Upper lobe of right lung (tissue), 1 donor: ENCODE measurements around the gene DLG2. TPM values are rescaled to one million over a fixed set of nuclear protein-coding genes. Genes with fewer than 3 reads are reported as not detected.

Experiments used
- ATAC-seq: fragments of 200-7000 bp; cut with Tn5 transposase; one replicate; pipeline ENCODE4 v1.9.1; 2020; ENCODE audit warnings: mild to moderate bottlenecking, moderate library complexity
- DNase-seq: peaks from one replicate; pipeline ENCODE4 v3.0.0-alpha.2; 2020
- H3K27ac ChIP-seq: fragments of 200-600 bp; one replicate; pipeline ENCODE4 v1.8.0; 2022
- H3K27me3 ChIP-seq: fragments of 200-600 bp; one replicate; pipeline ENCODE4 v1.8.0; 2022; ENCODE audit warnings: mild to moderate bottlenecking
- H3K36me3 ChIP-seq: fragments of 200-600 bp; one replicate; pipeline ENCODE4 v1.8.0; 2022
- H3K4me1 ChIP-seq: fragments of 200-600 bp; one replicate; pipeline ENCODE4 v1.8.0; 2022
- H3K4me3 ChIP-seq: fragments of 200-600 bp; one replicate; pipeline ENCODE4 v1.8.0; 2022; ENCODE audit warnings: mild to moderate bottlenecking
- H3K9me3 ChIP-seq: fragments of 200-600 bp; one replicate; pipeline ENCODE4 v1.8.0; 2022
- intact Hi-C: fragments of 100-400 bp; cut with DNase I; formaldehyde crosslinking; loops from one replicate; pipeline ENCODE4 v1.11.0; 2022
- total RNA-seq: library from RNA; stranded (reverse); fragmentation: NEBNext Ultra II Directional; extraction: Animal tissue kit (Norgen Biotek cat#: 25700); gene quantifications from one replicate; pipeline ENCODE4 v1.2.1, GENCODE V29; 2021
- TF ChIP-seq, protein P1 (sequence below): fragments of 200-600 bp; IDR thresholded peaks from one replicate; pipeline ENCODE4 v1.8.0; 2022; ENCODE audit warnings: antibody characterized with exemption
- donor health status: DM: no; HTN: yes; CAD: no; lungs with severe emphysema.

DLG2 gene
- total RNA-seq, 1 donor from 2014 or later, result 9.7 TPM

DNA sequence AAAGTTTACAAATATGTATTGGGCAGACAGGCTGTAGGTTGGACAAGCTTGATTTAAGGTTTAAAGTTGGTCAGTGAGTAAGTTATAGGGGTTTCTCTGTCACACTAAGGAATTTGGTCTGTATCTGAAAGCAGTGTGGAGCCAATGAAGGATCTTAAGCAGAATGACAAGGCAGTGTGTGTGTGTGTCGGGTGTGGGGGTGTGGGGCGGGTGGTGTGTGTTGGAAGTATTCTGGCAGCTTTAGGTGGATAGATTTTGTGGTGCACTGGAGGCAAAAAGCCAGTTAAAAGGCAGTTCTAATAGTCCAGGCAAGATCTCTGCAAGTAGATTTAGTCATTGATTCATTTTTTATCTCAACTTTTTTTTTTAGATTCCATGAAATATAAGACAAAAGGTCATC lies 1334.2 kb downstream of the DLG2 start:
- Histone ChIP-seq H3K36me3 (no peaks in the 10 kb centered on the region), H3K9me3 (no peaks in the 10 kb centered on the region), H3K27ac (no peak overlapping the region), H3K27me3 (no peaks in the 10 kb centered on the region), H3K4me1 (no peaks in the 10 kb centered on the region), H3K4me3 (no peak overlapping the region)
- intact Hi-C loops, result no loop called here
- TF ChIP-seq, protein P1, sequence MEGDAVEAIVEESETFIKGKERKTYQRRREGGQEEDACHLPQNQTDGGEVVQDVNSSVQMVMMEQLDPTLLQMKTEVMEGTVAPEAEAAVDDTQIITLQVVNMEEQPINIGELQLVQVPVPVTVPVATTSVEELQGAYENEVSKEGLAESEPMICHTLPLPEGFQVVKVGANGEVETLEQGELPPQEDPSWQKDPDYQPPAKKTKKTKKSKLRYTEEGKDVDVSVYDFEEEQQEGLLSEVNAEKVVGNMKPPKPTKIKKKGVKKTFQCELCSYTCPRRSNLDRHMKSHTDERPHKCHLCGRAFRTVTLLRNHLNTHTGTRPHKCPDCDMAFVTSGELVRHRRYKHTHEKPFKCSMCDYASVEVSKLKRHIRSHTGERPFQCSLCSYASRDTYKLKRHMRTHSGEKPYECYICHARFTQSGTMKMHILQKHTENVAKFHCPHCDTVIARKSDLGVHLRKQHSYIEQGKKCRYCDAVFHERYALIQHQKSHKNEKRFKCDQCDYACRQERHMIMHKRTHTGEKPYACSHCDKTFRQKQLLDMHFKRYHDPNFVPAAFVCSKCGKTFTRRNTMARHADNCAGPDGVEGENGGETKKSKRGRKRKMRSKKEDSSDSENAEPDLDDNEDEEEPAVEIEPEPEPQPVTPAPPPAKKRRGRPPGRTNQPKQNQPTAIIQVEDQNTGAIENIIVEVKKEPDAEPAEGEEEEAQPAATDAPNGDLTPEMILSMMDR, result no peak
- DNase-seq (no peak), ATAC-seq (no peak)

DNA sequence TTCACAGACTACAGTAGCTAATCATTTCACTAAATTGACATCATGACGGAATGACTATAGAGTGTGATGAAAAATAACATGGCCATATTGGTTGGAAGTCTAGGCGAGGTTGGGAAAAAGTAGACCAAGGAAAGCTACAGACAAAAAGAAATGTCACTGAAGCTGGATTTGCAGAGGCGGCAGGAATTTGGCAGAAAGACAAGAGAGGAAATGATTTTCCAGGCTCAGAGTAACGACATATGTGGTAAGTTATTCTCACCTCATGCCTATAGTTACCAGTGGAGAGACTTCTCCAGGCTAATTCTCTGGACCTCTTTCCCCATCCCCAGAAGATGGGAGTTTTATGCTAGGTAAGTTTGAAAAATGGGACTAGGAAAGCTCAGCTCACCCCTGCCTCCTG lies 1335.1 kb downstream of the DLG2 start:
- H3K36me3 ChIP-seq, result no peaks in the 10 kb centered on the region
- H3K4me3 ChIP-seq, result no peak overlapping the region
- TF ChIP-seq, protein P1, result no peak
- ATAC-seq, result no peak
- no peaks in the 10 kb centered on the region for H3K27me3 ChIP-seq
- no peak for DNase-seq
- H3K27ac ChIP-seq, result no peak overlapping the region
- intact Hi-C loops, result no loop called here
- no peaks in the 10 kb centered on the region for H3K9me3 ChIP-seq
- H3K4me1 ChIP-seq, result no peaks in the 10 kb centered on the region

DNA sequence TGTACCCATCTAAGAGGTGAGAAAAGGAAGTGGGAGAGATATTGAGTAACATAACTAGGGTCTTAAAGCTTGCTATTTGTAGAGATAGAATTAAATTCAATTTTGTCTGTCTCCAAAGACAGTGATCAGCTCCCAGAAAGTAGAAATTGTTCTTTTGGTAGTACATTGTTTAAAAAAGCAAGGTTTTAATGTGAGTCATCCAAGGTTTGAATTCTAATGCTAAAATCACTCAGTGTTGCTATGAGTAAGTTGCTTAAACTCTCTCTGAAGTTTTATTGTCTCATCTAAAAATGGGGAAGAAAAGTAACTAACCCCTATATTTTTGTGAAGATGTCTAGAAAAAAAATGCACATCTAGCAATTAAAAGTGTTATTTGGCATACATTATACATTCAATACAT lies 1336.5 kb downstream of the DLG2 start:
- Histone ChIP-seq H3K4me3 (no peak overlapping the region), H3K27me3 (no peaks in the 10 kb centered on the region), H3K27ac (no peak overlapping the region), H3K36me3 (no peaks in the 10 kb centered on the region), H3K9me3 (no peaks in the 10 kb centered on the region), H3K4me1 (no peaks in the 10 kb centered on the region)
- ATAC-seq (no peak), DNase-seq (no peak)
- intact Hi-C loops, result no loop called here
- TF ChIP-seq, protein P1, result no peak

DNA sequence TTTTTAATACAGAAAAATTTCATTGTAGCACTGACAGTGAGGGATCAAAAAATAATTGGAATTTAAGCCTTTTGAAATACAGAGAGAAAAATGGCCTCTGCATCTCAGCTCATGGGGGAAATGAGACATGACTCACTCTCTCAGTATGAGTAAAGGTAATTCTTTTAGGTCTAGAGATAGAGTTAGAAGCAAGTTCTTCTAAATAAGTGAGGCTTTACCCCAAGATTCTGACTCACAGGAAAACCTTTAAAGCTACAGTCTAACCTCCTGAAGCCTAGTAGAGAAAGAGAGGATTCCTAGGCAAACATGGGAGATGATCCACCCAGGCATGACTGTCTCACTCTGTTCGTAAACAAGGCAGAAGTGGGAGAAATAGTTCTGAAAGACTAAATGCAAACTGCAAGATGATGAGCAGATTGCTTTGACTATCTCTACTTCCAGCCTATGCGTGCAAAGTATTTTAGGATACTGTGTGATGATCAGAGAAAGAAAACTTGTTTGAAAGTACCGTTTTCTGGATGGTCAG lies 1337.7 kb downstream of the DLG2 start:
- H3K4me3 ChIP-seq, result no peak overlapping the region
- no peaks in the 10 kb centered on the region for H3K36me3 ChIP-seq
- no peaks in the 10 kb centered on the region for H3K9me3 ChIP-seq
- no peaks in the 10 kb centered on the region for H3K4me1 ChIP-seq
- H3K27me3 ChIP-seq, result no peaks in the 10 kb centered on the region
- no peak overlapping the region for H3K27ac ChIP-seq
- TF ChIP-seq, protein P1, result no peak
- no peak for DNase-seq
- intact Hi-C loops, result no loop called here
- no peak for ATAC-seq

DNA sequence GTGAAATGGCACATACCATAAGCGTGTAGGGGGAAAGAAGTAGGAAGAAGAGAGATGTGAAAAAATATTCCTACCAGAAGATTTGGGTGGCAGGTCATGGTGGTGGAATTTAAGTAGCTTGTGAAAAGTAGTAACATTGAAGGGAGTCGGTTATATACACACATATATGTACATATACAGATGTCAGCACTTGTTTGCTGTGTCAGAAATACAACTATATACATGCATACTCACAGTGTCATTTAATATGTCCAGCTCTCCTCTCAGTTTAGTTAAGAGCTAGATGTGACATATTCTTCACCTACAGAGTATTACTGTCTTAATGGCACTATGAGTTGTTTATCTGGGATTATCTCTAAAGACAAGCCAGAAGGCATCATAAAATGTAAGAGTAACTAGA lies 1353.6 kb downstream of the DLG2 start:
- intact Hi-C loops, result no loop called here
- H3K4me3 ChIP-seq, result no peak overlapping the region
- ATAC-seq, result no peak

More for the DNA sequence above, 1353.6 kb downstream of the DLG2 start:
- no peaks in the 10 kb centered on the region for H3K27me3 ChIP-seq
- no peaks in the 10 kb centered on the region for H3K36me3 ChIP-seq
- TF ChIP-seq, protein P1, result no peak
- no peaks in the 10 kb centered on the region for H3K4me1 ChIP-seq
- no peak overlapping the region for H3K27ac ChIP-seq
- H3K9me3 ChIP-seq, result no peaks in the 10 kb centered on the region
- DNase-seq, result no peak
